ENCODE measurements around the gene SLC7A4.

Gene SLC7A4

DNA sequence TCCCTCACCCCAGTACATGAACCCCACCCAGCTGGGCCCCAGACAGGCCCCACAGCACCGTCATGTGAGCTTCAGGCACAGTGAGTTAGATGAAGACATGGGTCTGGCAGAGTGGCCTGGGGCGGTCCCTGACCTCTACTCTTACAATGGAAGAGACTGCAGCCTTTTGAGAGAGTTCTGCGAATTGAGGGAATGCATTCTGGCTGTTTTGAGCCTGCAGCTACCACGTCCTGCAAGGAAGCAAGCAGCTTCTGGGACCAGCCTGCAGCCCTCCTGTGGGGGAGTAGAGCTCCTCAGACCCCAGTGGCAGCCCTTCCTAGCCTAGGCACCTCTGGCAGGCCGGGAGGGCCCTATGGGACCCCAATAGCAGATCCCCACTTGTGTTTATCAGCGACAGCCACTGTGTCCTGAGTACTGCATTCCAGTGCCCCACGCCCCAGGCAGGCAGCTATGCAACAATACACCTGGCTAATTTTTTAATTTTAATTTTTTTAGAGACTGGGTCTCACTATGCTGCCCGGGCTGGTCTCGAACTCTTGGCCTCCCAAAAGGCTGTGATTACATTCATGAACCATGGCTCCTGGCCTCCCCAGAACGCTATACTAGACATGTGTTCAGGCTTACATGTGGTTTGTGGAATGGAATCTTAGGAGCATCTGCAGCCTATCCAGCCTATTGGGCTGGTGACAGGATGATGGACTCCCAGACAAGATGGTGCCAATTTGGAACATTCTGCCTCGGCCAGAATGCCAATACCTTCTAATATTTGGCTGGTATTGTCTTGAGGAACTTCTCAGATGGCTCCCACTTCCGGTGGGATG, 717 bp upstream of the SLC7A4 start:
- Mint-ChIP-seq H3K9me3 (no peaks in the 10 kb centered on the region), H3K4me3 (peak overlapping the region; percentile 31), H3K4me1 (peaks cover 9% of the 10 kb centered on the region), H3K27ac (no peak overlapping the region), H3K36me3 (no peaks in the 10 kb centered on the region)
- DNase-seq (ENCODE audit: low spot score in 2 of 2), result no peak
- no peak for ATAC-seq

DNA sequence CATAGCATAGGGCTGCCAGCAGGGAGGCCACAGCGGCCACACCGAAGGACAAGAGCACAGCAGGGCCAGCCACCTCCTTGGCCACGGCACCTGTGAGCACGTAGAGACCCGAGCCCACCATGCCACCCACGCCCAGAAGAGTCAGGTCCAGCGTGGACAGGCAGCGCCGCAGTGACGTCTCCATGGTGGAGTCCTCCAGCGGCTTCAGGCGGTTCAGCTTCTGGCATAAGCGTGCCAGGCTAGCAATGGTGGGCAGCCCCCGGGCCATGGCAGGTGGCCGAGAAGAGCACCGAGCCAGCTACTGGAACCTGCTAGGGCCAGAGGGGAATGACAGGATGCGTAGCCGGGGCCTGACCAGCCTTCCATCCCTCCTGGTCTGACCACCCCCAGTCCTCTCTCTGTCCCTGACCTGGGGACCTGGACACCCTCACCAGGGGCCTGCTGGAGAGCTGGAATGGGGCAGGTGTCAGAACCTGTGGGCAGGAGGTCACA, 770 bp downstream of the SLC7A4 start:
- peak overlapping the region; percentile 31 for H3K4me3 Mint-ChIP-seq
- H3K4me1 Mint-ChIP-seq, result peaks cover 9% of the 10 kb centered on the region
- H3K36me3 Mint-ChIP-seq, result no peaks in the 10 kb centered on the region
- H3K27ac Mint-ChIP-seq, result no peak overlapping the region
- H3K9me3 Mint-ChIP-seq, result no peaks in the 10 kb centered on the region
- DNase-seq (ENCODE audit: low spot score in 2 of 2) (no peak), ATAC-seq (no peak)

GRCh38 chr22:21030621-21031544, 1.5 kb downstream of the SLC7A4 start:
- Mint-ChIP-seq H3K36me3 (no peaks in the 10 kb centered on the region), H3K4me3 (peak overlapping the region; percentile 31), H3K4me1 (peaks cover 10% of the 10 kb centered on the region), H3K9me3 (no peaks in the 10 kb centered on the region), H3K27ac (no peak overlapping the region)
- no peak for ATAC-seq
- DNase-seq (ENCODE audit: low spot score in 2 of 2), result no peak

DNA sequence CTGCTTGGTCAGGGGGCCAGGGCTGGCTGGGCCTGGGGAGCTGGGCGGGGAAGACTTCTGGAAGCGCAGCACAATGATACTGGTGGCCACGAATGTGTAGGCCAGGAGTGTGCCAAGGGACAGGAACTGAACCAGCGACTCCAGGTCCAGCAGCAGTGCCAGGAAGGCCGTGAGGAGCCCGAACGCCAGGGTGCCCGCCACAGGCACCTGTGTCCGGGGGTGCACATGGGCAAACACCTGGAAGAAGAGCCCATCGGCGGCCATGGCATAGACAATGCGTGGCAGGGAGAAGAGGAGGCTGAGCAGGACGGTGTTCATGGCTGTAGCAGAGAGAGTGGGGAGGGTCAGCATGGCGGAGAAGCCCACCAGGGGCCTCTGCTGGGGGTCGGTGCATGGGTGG, 2.3 kb downstream of the SLC7A4 start:
- DNase-seq (ENCODE audit: low spot score in 2 of 2) (no peak), ATAC-seq (no peak)
- no peaks in the 10 kb centered on the region for H3K9me3 Mint-ChIP-seq
- no peak overlapping the region for H3K27ac Mint-ChIP-seq
- peaks cover 19% of the 10 kb centered on the region for H3K4me1 Mint-ChIP-seq
- no peak overlapping the region for H3K4me3 Mint-ChIP-seq
- H3K36me3 Mint-ChIP-seq, result no peaks in the 10 kb centered on the region

- Mint-ChIP-seq H3K9me3 (no peaks in the 10 kb centered on the region), H3K4me1 (peaks cover 21% of the 10 kb centered on the region), H3K27ac (no peak overlapping the region), H3K4me3 (no peak overlapping the region), H3K36me3 (no peaks in the 10 kb centered on the region)
- ATAC-seq (no peak), DNase-seq (ENCODE audit: low spot score in 2 of 2) (no peak)
These were observed 2.8 kb downstream of the SLC7A4 start for GRCh38 chr22:21029486-21030025.

DNA sequence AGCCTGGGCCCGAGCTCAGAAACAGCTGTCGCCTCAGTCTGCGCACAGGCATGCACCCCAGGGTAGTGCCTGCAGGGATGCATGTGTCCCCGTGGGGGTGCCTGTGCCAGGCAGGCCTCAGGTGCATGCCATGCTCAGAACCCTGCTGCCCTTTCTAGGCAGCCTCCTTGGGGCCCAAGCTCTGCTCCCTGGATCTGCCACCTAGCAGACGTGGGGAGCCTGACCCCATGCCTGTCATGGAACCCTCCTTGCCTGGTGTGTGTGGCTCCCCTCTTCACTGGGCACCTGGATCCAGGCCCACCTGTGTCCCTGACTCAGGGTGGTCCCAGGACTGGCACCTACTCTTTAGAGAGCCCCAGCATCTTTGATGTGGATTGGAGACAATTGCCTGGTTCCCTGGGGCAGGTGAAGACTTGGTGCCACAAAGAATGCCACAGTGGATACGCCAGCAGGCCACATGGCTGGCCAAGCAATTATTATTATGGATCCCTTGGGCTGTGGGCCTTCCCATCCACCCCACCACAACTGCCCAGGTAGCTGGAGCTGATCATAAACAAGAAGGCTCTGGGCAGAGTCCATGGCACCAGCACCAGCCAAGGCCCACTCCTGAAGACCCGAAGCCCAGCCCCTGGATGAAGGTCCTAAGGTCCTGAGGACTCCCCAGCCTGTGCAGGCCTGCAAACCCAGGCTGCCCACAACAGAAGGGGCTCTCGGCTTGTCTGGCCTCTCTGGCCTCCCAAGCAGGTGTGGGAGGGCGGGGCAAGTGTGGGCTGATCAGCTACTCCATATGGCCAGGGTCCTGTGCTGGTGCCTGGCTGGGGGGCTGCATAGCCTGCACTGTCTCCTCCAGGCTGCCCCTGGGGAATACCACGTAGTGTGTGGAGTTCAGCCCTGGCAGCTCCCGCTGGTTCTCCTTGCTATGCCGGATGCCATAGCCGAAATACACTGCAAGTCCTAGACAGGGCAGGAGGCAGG, 3.8 kb downstream of the SLC7A4 start:
- ATAC-seq (no peak), DNase-seq (ENCODE audit: low spot score in 2 of 2) (no peak)
- H3K4me1 Mint-ChIP-seq, result peaks cover 21% of the 10 kb centered on the region

DNA sequence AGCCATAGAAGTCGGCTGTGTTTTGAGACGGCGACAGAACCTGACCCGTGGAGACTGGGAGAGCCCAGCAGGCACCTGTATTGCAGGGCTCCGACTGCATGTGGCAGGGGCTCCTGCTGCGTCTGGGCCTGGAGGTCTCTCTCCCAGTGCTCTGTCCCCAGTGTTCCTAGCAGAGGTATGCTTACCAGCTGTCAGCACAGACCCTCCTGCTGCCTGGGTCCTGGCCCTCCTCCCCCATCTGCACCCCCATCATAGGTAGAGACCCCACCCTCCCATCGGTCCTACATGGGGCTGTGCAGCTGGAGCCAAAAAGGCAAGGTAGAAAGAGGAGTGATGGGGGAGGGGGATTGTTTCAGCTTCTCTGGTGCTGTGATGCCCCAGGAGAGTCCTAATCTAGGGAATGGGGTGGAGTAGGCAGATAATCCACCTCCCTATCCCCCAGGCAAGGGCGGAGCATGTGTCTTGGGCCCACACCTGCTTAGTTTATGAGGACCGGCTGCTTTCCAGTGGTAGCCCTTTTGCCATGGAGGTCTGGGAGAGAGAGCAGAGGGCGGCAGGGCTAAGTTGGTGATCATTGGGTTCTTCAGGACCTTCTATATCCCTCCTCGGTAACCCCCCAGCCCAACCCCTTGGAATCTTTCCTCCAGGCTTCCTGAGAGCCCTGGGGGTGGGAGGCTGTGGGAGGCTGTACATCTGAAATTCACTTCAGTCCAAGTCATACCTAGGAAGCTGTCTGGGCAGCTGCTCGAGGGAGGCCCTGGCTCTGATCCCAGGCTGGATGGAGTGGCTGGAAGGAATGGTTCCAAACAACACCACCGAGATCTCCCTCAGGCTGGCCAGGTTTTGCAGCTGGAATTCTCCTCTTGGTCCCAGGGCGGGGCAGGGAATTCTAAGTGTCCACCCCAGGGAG, 5.3 kb downstream of the SLC7A4 start:
- H3K27ac Mint-ChIP-seq, result no peak overlapping the region

More for the DNA sequence above, 3.8 kb downstream of the SLC7A4 start:
- Mint-ChIP-seq H3K27ac (no peak overlapping the region), H3K4me3 (no peak overlapping the region), H3K9me3 (no peaks in the 10 kb centered on the region), H3K36me3 (no peaks in the 10 kb centered on the region)

DNA sequence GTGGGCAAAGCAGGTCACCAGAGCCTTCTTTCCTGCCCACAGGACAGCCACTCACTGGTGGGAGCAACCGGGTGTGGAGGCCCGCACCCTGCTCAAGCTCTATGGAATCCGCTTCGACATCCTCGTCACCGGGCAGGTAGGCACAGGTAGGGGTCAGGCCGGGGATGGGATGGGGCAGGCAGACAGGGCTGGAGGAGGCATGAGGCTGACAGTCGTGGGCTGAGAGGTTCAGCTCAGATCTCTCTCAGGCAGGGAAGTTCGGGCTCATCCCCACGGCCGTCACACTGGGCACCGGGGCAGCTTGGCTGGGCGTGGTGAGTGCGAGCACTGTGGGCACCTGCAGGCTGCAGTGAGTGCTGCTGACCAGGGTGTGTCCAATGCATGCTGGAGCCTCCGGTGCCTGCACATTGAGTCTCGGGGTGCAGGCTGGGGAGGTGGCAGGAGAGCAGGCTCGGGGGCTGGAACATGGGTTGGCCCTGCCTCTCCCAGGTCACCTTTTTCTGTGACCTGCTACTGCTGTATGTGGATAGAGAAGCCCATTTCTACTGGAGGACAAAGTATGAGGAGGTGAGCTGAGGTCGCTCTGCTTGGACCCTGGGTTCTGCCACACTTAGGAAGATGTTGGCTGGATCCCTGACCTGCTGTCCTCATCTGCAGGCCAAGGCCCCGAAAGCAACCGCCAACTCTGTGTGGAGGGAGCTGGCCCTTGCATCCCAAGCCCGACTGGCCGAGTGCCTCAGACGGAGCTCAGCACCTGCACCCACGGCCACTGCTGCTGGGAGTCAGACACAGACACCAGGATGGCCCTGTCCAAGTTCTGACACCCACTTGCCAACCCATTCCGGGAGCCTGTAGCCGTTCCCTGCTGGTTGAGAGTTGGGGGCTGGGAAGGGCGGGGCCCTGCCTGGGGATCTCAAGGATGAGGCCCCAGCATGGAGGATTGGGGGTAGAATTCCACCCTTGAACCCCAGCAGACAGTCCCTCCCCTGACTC, 6.3 kb downstream of the SLC7A4 start:
- H3K9me3 Mint-ChIP-seq, result no peaks in the 10 kb centered on the region
- H3K36me3 Mint-ChIP-seq, result no peaks in the 10 kb centered on the region
- peaks cover 16% of the 10 kb centered on the region for H3K4me1 Mint-ChIP-seq
- ATAC-seq (no peak), DNase-seq (ENCODE audit: low spot score in 2 of 2) (no peak)
- peak overlapping the region; percentile 15 for H3K4me3 Mint-ChIP-seq
- peak overlapping the region; percentile 81 for H3K27ac Mint-ChIP-seq

More for the DNA sequence above, 5.3 kb downstream of the SLC7A4 start:
- DNase-seq (ENCODE audit: low spot score in 2 of 2), result no peak
- no peaks in the 10 kb centered on the region for H3K36me3 Mint-ChIP-seq
- no peak for ATAC-seq
- no peak overlapping the region for H3K4me3 Mint-ChIP-seq
- peaks cover 16% of the 10 kb centered on the region for H3K4me1 Mint-ChIP-seq
- no peaks in the 10 kb centered on the region for H3K9me3 Mint-ChIP-seq

- DNase-seq (ENCODE audit: low spot score in 2 of 2), result no peak
- H3K27ac Mint-ChIP-seq, result peak overlapping the region; percentile 81
- no peaks in the 10 kb centered on the region for H3K36me3 Mint-ChIP-seq
- H3K4me3 Mint-ChIP-seq, result peak overlapping the region; percentile 15
- H3K4me1 Mint-ChIP-seq, result peaks cover 16% of the 10 kb centered on the region
- no peaks in the 10 kb centered on the region for H3K9me3 Mint-ChIP-seq
- ATAC-seq, result peak; percentile 60
These were observed 7.1 kb downstream of the SLC7A4 start for GRCh38 chr22:21025266-21025665.

DNA sequence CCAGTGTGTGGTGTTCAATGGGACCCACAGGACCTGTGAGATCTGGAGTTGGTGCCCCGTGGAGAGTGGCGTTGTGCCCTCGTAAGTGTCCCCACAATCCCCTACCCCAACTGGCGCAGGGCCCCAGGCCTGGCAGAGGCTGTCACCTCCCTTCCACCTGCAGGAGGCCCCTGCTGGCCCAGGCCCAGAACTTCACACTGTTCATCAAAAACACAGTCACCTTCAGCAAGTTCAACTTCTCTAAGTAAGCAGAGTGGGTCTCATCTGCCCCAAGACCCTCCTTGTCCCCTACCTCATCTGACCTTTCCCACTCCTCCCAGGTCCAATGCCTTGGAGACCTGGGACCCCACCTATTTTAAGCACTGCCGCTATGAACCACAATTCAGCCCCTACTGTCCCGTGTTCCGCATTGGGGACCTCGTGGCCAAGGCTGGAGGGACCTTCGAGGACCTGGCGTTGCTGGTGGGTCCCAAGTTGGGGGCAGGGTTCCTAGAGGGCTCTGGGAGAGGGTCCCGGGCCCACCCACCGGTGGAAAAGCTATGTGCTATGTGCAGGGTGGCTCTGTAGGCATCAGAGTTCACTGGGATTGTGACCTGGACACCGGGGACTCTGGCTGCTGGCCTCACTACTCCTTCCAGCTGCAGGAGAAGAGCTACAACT, 9.3 kb downstream of the SLC7A4 start:
- ATAC-seq (no peak), DNase-seq (ENCODE audit: low spot score in 2 of 2) (no peak)
- H3K9me3 Mint-ChIP-seq, result no peaks in the 10 kb centered on the region
- no peak overlapping the region for H3K27ac Mint-ChIP-seq
- H3K4me3 Mint-ChIP-seq, result no peak overlapping the region
- H3K36me3 Mint-ChIP-seq, result no peaks in the 10 kb centered on the region
- H3K4me1 Mint-ChIP-seq, result peaks cover 12% of the 10 kb centered on the region

DNA sequence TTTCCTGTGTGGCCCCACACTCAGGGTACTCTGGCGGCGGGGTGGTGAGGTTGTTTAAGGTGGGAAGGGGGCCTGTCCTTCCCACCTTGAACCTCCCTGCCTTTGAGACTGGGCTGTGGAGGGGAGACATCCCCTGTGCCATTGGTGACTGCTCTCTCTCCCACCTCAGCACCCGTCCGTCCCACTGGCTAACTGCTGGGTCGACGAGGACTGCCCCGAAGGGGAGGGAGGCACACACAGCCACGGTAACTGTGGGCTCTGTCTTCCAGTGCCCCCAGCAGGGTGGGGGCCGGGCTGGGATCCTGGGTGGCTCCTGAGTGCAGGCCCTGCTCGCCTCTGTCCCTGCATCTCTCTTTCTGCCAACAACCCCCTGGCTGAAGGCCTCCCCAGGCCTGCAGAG, 9.9 kb downstream of the SLC7A4 start:
- ATAC-seq, result no peak
- no peak for DNase-seq (ENCODE audit: low spot score in 2 of 2)

DNA sequence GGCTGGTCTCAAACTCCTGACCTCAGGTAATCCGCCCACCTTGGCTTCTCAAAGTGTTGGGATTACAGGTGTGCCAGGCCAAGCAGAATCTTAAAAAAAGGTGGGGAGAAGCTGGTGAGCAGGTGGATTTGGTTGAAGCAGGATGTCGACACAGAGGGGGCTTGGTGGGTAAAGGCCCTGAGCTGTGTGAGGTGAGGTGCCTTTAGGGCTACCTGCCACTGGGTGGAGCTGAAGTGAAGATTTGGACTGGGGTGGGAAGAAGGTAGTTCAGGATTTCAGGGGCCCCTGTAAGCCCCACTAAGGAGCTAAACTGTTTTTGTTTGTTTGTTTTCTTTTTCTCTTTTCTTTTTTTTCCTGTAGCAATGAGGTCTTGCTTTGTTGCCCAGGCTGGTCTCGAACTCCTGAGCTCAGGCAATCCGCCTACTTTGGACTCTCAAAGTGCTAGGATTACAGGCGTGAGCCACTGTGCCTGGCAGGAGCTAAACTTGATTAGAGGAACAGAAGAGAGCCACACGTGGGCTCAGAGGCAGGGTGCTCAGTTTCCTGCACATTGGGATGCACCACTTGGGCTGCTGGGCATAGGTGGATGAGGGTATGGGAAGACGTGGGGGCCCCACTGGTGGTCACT, 11.4 kb downstream of the SLC7A4 start:
- Mint-ChIP-seq H3K4me1 (peaks cover 19% of the 10 kb centered on the region), H3K9me3 (no peaks in the 10 kb centered on the region), H3K27ac (no peak overlapping the region), H3K36me3 (no peaks in the 10 kb centered on the region), H3K4me3 (no peak overlapping the region)
- peak; percentile 53 for ATAC-seq
- DNase-seq (ENCODE audit: low spot score in 2 of 2), result no peak

More for the DNA sequence above, 9.9 kb downstream of the SLC7A4 start:
- Mint-ChIP-seq H3K4me1 (peaks cover 12% of the 10 kb centered on the region), H3K27ac (no peak overlapping the region), H3K9me3 (no peaks in the 10 kb centered on the region), H3K36me3 (no peaks in the 10 kb centered on the region), H3K4me3 (no peak overlapping the region)
